Measurements from ENCODE around the gene INS. TPM values are rescaled to one million over a fixed set of nuclear protein-coding genes. Genes with fewer than 3 reads are reported as not detected.

INS gene
- total RNA-seq, 1 donor from 2014 or later = not detected

- Histone ChIP-seq H3K36me3 (no peaks in the 10 kb centered on the region), H3K27ac (no peak overlapping the region), H3K4me3 (no peak overlapping the region), H3K9me3 (no peaks in the 10 kb centered on the region), H3K4me1 (peaks cover 20% of the 10 kb centered on the region), H3K27me3 (ENCODE audit: low read depth) (peaks cover 89% of the 10 kb centered on the region)
- DNase-seq = no peak
- TF ChIP-seq CTCF (IDR thresholded peaks at IDR 0.05) = no peak
- intact Hi-C loops (cut with DNase I) = no loop called here
- no peak for ATAC-seq
Observed at GRCh38 chr11:2142300-2142759, 18.7 kb downstream of the INS start.

- no peak overlapping the region for H3K27ac ChIP-seq
- H3K9me3 ChIP-seq = no peaks in the 10 kb centered on the region
- DNase-seq (peak; percentile 35), ATAC-seq (no peak)
- no peak overlapping the region for H3K4me3 ChIP-seq
- H3K36me3 ChIP-seq = no peaks in the 10 kb centered on the region
- peaks cover 23% of the 10 kb centered on the region for H3K4me1 ChIP-seq
- no peak for TF ChIP-seq CTCF (IDR thresholded peaks at IDR 0.05)
- intact Hi-C loops (cut with DNase I) = no loop called here
- H3K27me3 ChIP-seq (ENCODE audit: low read depth) = peaks cover 89% of the 10 kb centered on the region
Observed at GRCh38 chr11:2140411-2141400, 20.3 kb downstream of the INS start.

GRCh38 chr11:2139621-2140337 is 21.2 kb downstream of the INS start:
- TF ChIP-seq CTCF (IDR thresholded peaks at IDR 0.05) = no peak
- intact Hi-C loops (cut with DNase I) = no loop called here
- Histone ChIP-seq H3K4me1 (peaks cover 23% of the 10 kb centered on the region), H3K9me3 (no peaks in the 10 kb centered on the region), H3K27ac (no peak overlapping the region), H3K36me3 (no peaks in the 10 kb centered on the region), H3K27me3 (ENCODE audit: low read depth) (peaks cover 89% of the 10 kb centered on the region), H3K4me3 (no peak overlapping the region)
- ATAC-seq (no peak), DNase-seq (no peak)

GRCh38 chr11:2139123-2139521 is 21.9 kb downstream of the INS start, which contains the start of gene IGF2:
TSS of gene IGF2 (minus strand) at chr11:2139389. CDS start at chr11:2135523, 3,866 bp downstream.
- no peaks in the 10 kb centered on the region for H3K9me3 ChIP-seq
- H3K27ac ChIP-seq = no peak within 1 kb of the TSS
- H3K36me3 ChIP-seq = no peaks in the 10 kb centered on the region
- peaks cover 89% of the 10 kb centered on the region for H3K27me3 ChIP-seq (ENCODE audit: low read depth)
- H3K4me3 ChIP-seq = peak within 1 kb of the TSS; percentile 37
- intact Hi-C loops (cut with DNase I) = no loop called here
- no peak for DNase-seq
- no peak for TF ChIP-seq CTCF (IDR thresholded peaks at IDR 0.05)
- peaks cover 21% of the 10 kb centered on the region for H3K4me1 ChIP-seq
- no peak for ATAC-seq

GRCh38 chr11:2138431-2139122 is 22.4 kb downstream of the INS start:
- Histone ChIP-seq H3K4me3 (peak overlapping the region; percentile 37), H3K27me3 (ENCODE audit: low read depth) (peaks cover 89% of the 10 kb centered on the region), H3K4me1 (peaks cover 16% of the 10 kb centered on the region), H3K9me3 (no peaks in the 10 kb centered on the region), H3K36me3 (no peaks in the 10 kb centered on the region), H3K27ac (no peak overlapping the region)
- no peak for TF ChIP-seq CTCF (IDR thresholded peaks at IDR 0.05)
- DNase-seq (no peak), ATAC-seq (peak in 1 of 2 donors; percentile 22)
- intact Hi-C loops (cut with DNase I) = no loop called here

Measured in lower lobe of right lung (tissue), 2 donors.